C4-2B (cell line): ENCODE measurements around the gene C11orf65.

ENCODE experiments used
- ZFX ChIP-seq: fragments of 450-650 bp; IDR thresholded peaks from 2 replicates; pipeline ENCODE4 v1.6.1; 2017
- TF ChIP-seq, protein P1 (sequence below): fragments of 450-650 bp; conservative IDR thresholded peaks from 2 replicates; pipeline ENCODE4 v1.5.1; 2017; ENCODE audit warnings: mild to moderate bottlenecking

DNA sequence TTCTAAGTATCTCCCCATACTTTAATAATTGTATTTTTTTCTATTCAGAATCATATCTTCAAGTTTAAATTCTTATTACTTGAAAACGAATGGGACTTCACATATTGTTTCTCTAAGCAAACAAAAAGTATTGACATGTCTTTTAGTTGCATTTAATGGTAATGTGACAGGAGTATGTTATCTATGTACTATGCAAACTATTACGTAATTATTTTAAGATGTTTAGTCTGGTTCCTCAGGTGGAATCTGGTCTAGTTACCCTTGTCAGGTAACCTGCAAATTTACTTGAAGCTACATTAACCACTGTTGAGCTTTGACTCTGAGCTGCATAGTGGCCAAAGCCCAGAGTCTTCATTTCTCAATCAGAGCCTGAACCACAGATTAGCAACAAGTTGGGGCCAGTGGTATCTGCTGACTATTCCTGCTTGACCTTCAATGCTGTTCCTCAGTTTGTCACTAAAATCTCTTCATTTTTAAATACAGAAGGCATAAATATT lies 133.9 kb downstream of the C11orf65 start:
- TF ChIP-seq, protein P1, sequence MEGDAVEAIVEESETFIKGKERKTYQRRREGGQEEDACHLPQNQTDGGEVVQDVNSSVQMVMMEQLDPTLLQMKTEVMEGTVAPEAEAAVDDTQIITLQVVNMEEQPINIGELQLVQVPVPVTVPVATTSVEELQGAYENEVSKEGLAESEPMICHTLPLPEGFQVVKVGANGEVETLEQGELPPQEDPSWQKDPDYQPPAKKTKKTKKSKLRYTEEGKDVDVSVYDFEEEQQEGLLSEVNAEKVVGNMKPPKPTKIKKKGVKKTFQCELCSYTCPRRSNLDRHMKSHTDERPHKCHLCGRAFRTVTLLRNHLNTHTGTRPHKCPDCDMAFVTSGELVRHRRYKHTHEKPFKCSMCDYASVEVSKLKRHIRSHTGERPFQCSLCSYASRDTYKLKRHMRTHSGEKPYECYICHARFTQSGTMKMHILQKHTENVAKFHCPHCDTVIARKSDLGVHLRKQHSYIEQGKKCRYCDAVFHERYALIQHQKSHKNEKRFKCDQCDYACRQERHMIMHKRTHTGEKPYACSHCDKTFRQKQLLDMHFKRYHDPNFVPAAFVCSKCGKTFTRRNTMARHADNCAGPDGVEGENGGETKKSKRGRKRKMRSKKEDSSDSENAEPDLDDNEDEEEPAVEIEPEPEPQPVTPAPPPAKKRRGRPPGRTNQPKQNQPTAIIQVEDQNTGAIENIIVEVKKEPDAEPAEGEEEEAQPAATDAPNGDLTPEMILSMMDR, result no peak
- no peak for TF ChIP-seq ZFX
